HepG2 (cell line): ENCODE measurements around the gene COL4A6. TPM values are rescaled to one million over a fixed set of nuclear protein-coding genes. Genes with fewer than 3 reads are reported as not detected.

Experiments used
- ATAC-seq: fragments of 200-7000 bp; cut with Tn5 transposase; 3 replicates; pipeline ENCODE4 v1.9.1; 2020; ENCODE audit warnings: mild to moderate bottlenecking, moderate library complexity
- BruUV-seq: library from RNA; stranded (reverse); fragments of 400-500 nt; replicated peaks from 2 replicates; lab custom pipeline; 2021; lab: Mats Ljungman, UMichigan
- CTCF ChIA-PET: fragments of 300-600 bp; formaldehyde crosslinking; extraction: SDS; loops from one replicate; lab custom pipeline; 2021; ENCODE audit warnings: low total read pairs, inconsistent platforms, low intra/inter-chr PET ratio; lab: Yijun Ruan, JAX
- POLR2A ChIA-PET: fragments of 350-600 bp; sonication (Branson Sonifier 250); formaldehyde crosslinking; loops from one replicate; lab custom pipeline; 2020; ENCODE audit warnings: antibody characterized with exemption, inconsistent platforms; lab: Yijun Ruan, JAX
- DNase-seq: peaks from one replicate; pipeline ENCODE4 v3.0.0-alpha.2; 2015; ENCODE audit warnings: low spot score
- FAIRE-seq: peaks from 3 replicates; lab custom pipeline; 2011; peaks lifted over from hg19 to GRCh38; lab: Jason Lieb, UNC
- H2AFZ ChIP-seq: one replicate; pipeline ENCODE4 v1.6.1; 2011; ENCODE audit warnings: low read length, inconsistent platforms
- H3K27ac ChIP-seq: fragments of 300-600 bp; 3 replicates; pipeline ENCODE4 v1.8.0; 2011; ENCODE audit warnings: mixed run types, mild to moderate bottlenecking, mixed read lengths, low read length, inconsistent platforms; ENCODE audit not compliant: insufficient read depth; ENCODE audit errors: extremely low read length
- H3K27me3 ChIP-seq, 2 experiments: fragments of 200-600 bp in 1 of 2; 2 replicates in 1 of 2; 3 replicates in 1 of 2; pipeline versions ENCODE4 v1.6.0 to v1.8.0; 2011; ENCODE audit warnings: low read length in 2 of 2, mild to moderate bottlenecking in 2 of 2, moderate library complexity in 2 of 2, inconsistent platforms in 1 of 2; ENCODE audit not compliant: insufficient read depth in 2 of 2, control insufficient read depth in 1 of 2
- H3K36me3 ChIP-seq, 2 experiments: fragments of 200-600 bp in 1 of 2; replicated peaks in 1 of 2; 2 replicates in 1 of 2; 3 replicates in 1 of 2; pipeline versions ENCODE4 v1.5.1 to v1.8.0; 2011; ENCODE audit warnings: low read length in 2 of 2, inconsistent platforms in 1 of 2; ENCODE audit not compliant: insufficient read depth in 2 of 2, control insufficient read depth in 1 of 2
- H3K4me1 ChIP-seq: 2 replicates; pipeline ENCODE4 v1.5.1; 2012; ENCODE audit warnings: low read length, inconsistent platforms; ENCODE audit not compliant: insufficient read depth
- H3K4me2 ChIP-seq: 2 replicates; pipeline ENCODE4 v1.6.0; 2011; ENCODE audit warnings: low read depth, low read length, inconsistent platforms
- H3K4me3 ChIP-seq, 3 experiments: fragments of 200-600 bp in 1 of 3; sonication (generic), shearing (Covaris generic) in 1 of 3; replicated peaks in 1 of 3; 2 replicates each; pipeline ENCODE4 v1.5.1; 2011 to 2016; ENCODE audit warnings: low read length in 3 of 3, inconsistent platforms in 2 of 3, low read depth in 2 of 3, mild to moderate bottlenecking in 2 of 3, control low read depth in 1 of 3, mixed read lengths in 1 of 3; ENCODE audit not compliant: insufficient read depth in 1 of 3
- H3K79me2 ChIP-seq: one replicate; pipeline ENCODE4 v1.6.1; 2011; ENCODE audit warnings: low read length, inconsistent platforms; ENCODE audit not compliant: insufficient read depth
- H3K9ac ChIP-seq: 2 replicates; pipeline ENCODE4 v1.6.0; 2011; ENCODE audit warnings: mild to moderate bottlenecking, low read depth, low read length, inconsistent platforms; ENCODE audit not compliant: insufficient read depth
- H3K9me3 ChIP-seq: 2 replicates; pipeline ENCODE4 v1.5.1; 2012; ENCODE audit warnings: mild to moderate bottlenecking, low read length
- H4K20me1 ChIP-seq: 2 replicates; pipeline ENCODE4 v1.6.0; 2011; ENCODE audit warnings: inconsistent platforms, mild to moderate bottlenecking, low read length, moderate library complexity; ENCODE audit not compliant: insufficient read depth
- BRCA1 ChIP-seq: sonication (generic); formaldehyde crosslinking; IDR thresholded peaks from 2 replicates; pipeline ENCODE4 v1.4.0; 2020; ENCODE audit warnings: missing genetic modification reagents
- PRDM10 ChIP-seq: sonication (generic); formaldehyde crosslinking; IDR thresholded peaks from 2 replicates; pipeline ENCODE4 v1.4.0; 2020; ENCODE audit warnings: low read depth, missing genetic modification reagents
- REST ChIP-seq, 2 experiments: IDR thresholded peaks; 2 replicates each; pipeline ENCODE4 v1.6.1; 2011 to 2012; ENCODE audit warnings: low read length in 2 of 2, borderline replicate concordance in 1 of 2, low read depth in 1 of 2, mild to moderate bottlenecking in 1 of 2, moderate library complexity in 1 of 2
- ZBTB40 ChIP-seq, 2 experiments: fragments of 450-650 bp in 1 of 2; sonication (generic) in 1 of 2; formaldehyde crosslinking in 1 of 2; IDR thresholded peaks; 2 replicates each; pipeline versions ENCODE4 v1.6.1 to v1.8.0; 2016 to 2022; ENCODE audit warnings: antibody characterized with exemption in 1 of 2, mild to moderate bottlenecking in 1 of 2, missing genetic modification reagents in 1 of 2
- ZNF775 ChIP-seq: sonication (generic); formaldehyde crosslinking; IDR thresholded peaks from 2 replicates; pipeline ENCODE4 v1.4.0; 2020; ENCODE audit warnings: missing genetic modification reagents, mild to moderate bottlenecking, moderate library complexity, borderline replicate concordance
- WGBS: methylation state at CpG from one replicate; pipeline ENCODE4 v1.1.6; 2017; ENCODE audit warnings: low lambda C conversion rate; 5-methylcytosine and 5-hydroxymethylcytosine counted together
- in situ Hi-C: cut with HindIII; loops from 2 replicates; pipeline ENCODE4 v1.10.0; 2017; ENCODE audit warnings: low pct_unique_long_range_greater_than_20kb; ENCODE audit not compliant: extremely low pct_ligation_motif_present
- intact Hi-C: fragments of 100-400 bp; cut with micrococcal nuclease; formaldehyde crosslinking; loops from one replicate; pipeline ENCODE4 v1.10.0; 2022; ENCODE audit not compliant: unreplicated experiment
- polyA plus RNA-seq, 8 experiments: library from polyadenylated mRNA; depleted of rRNA in 3 of 8; stranded (reverse) in 7 of 8; unstranded in 1 of 8; fragments of >200 nt; fragmentation: Illumina TruSeq in 4 of 8; extraction: Trizol in 4 of 8; gene quantifications; 2 replicates each; pipeline versions ENCODE4 v1.2.1 to v1.2.3, GENCODE V29; 2011 to 2016; ENCODE audit warnings: low read depth in 4 of 8, missing spikeins in 1 of 8, mixed read lengths in 1 of 8; ENCODE audit not compliant: insufficient read depth in 1 of 8
- total RNA-seq, 5 experiments: library from RNA; depleted of rRNA; stranded (reverse); fragments of >200 nt; fragmentation: Illumina TruSeq; extraction: Trizol; gene quantifications; 2 replicates each; pipeline ENCODE4 v1.2.3, GENCODE V29; 2016; ENCODE audit warnings: low read depth in 1 of 5

Gene COL4A6
- total and polyA plus RNA-seq, 2 of the 13 experiments (the other 11 are each of a cell fraction or from before 2014, with no cell fraction given), result 4.5 to 8.2 TPM

GRCh38 chrX:108464604-108465003, 26.4 kb upstream of the COL4A6 start:
- Histone ChIP-seq H3K27me3 (no peaks in the 10 kb centered on the region), H3K79me2 (no peaks in the 10 kb centered on the region), H3K4me3 (no peak overlapping the region), H4K20me1 (no peaks in the 10 kb centered on the region), H3K9me3 (no peaks in the 10 kb centered on the region), H3K36me3 (no peaks in the 10 kb centered on the region), H3K9ac (no peak overlapping the region), H3K27ac (no peak overlapping the region), H3K4me1 (no peaks in the 10 kb centered on the region), H2AFZ (no peak overlapping the region), H3K4me2 (no peak overlapping the region)
- intact Hi-C loops, result no loop called here
- DNase-seq (no peak), FAIRE-seq (no peak), ATAC-seq (no peak)
- WGBS, result 98% methylated on average over 3 of the region's 3 CpGs
- ChIA-PET CTCF (no interaction called here), POLR2A (no interaction called here)
- in situ Hi-C loops, result no loop called here
- TF ChIP-seq REST (IDR thresholded peaks at IDR 0.05; ENCODE audit: borderline replicate concordance in 1 of 2, low read depth in 1 of 2, low read length in 2 of 2) (no peak), ZBTB40 (IDR thresholded peaks at IDR 0.05) (no peak), ZBTB40 (CRISPR knock-in tag; IDR thresholded peaks at IDR 0.05) (no peak), ZNF775 (CRISPR knock-in tag) (no peak), PRDM10 (CRISPR knock-in tag) (no peak), BRCA1 (CRISPR knock-in tag) (no peak)
- BruUV-seq, result no TSS peak
